ENCODE measurements around the gene TRPM2. TPM values are rescaled to one million over a fixed set of nuclear protein-coding genes. Genes with fewer than 3 reads are reported as not detected.

Gene TRPM2
- not detected in 2 replicates for total RNA-seq
- 0.02 TPM in 1 of 2 replicates, not detected in the other for polyA plus RNA-seq
- not detected in 2 replicates for polyA plus RNA-seq (2011; cell fraction: cytosol; rRNA removed)
- not detected in 2 replicates for polyA plus RNA-seq (2011; cell fraction: nucleus; rRNA removed)
- polyA plus RNA-seq (2012) = 0.04 and 0.05 TPM in 2 replicates
- not detected in 2 replicates for polyA minus RNA-seq
- polyA minus RNA-seq (2011; cell fraction: cytosol; rRNA and poly(A)+ RNA removed) = 11.5 TPM
- polyA minus RNA-seq (2011; cell fraction: nucleus; rRNA and poly(A)+ RNA removed) = 0.63 TPM in 1 of 2 replicates, not detected in the other
- not detected for Bru-seq, nascent RNA
- percentile 2 among the genes with signal in this experiment for BruChase-seq, experiment 1, labeled RNA remaining after a 6-hour chase
- BruChase-seq, experiment 2, labeled RNA remaining after a 2-hour chase = percentile 2 among the genes with signal in this experiment
- long read RNA-seq = 0 reads

- DNase-seq (ENCODE audit: low read depth, low spot score) (no peak), FAIRE-seq (no peak)
- H2AFZ ChIP-seq (ENCODE audit: low read depth, low read length) = no peak within 1 kb of the TSS
- peaks cover 7 to 18% of the 10 kb centered on the region in 2 experiments for H3K27me3 ChIP-seq (ENCODE audit: control insufficient read depth in 2 of 2, insufficient read depth in 2 of 2, low read length in 2 of 2)
- no peaks in the 10 kb centered on the region for H3K9me1 ChIP-seq (replicated peaks; ENCODE audit: control insufficient read depth, extremely low read depth, insufficient read depth, low read length)
- dilution Hi-C loops (cut with MboI; ENCODE audit: extremely low pct_ligation_motif_present, low sequenced_read_pairs) (no loop called here), intact Hi-C loops (cut with micrococcal nuclease) (no loop called here)
- no peaks in the 10 kb centered on the region for H3K9me3 ChIP-seq (replicated peaks; ENCODE audit: control insufficient read depth, insufficient read depth, low read length)
- no TSS peak for BruUV-seq (replicated peaks)
- no peaks in the 10 kb centered on the region for H3K4me1 ChIP-seq (ENCODE audit: control insufficient read depth, extremely low read depth, insufficient read depth, low read length)
- no peak within 1 kb of the TSS for H3K9ac ChIP-seq (replicated peaks; ENCODE audit: extremely low read depth, insufficient read depth, low read length)
- TF ChIP-seq MYC (IDR thresholded peaks at IDR 0.05; ENCODE audit: low read depth, low read length) (no peak), POLR2A (IDR thresholded peaks at IDR 0.05; ENCODE audit: low read depth, low read length) (no peak), JUN (IDR thresholded peaks at IDR 0.05; ENCODE audit: borderline replicate concordance, insufficient read depth, insufficient read length, low read depth) (no peak), MAX (IDR thresholded peaks at IDR 0.05; ENCODE audit: insufficient read depth, insufficient read length) (no peak), GATA2 (IDR thresholded peaks at IDR 0.05; ENCODE audit: insufficient read depth, insufficient read length, low read depth, low read length) (no peak), FOS (IDR thresholded peaks at IDR 0.05; ENCODE audit: borderline replicate concordance, insufficient read depth, low read length) (no peak), EZH2 (IDR thresholded peaks at IDR 0.05; ENCODE audit: borderline replicate concordance, low read depth, low read length, severe bottlenecking) (no peak), CTCF (IDR thresholded peaks at IDR 0.05; ENCODE audit: extremely low read depth in 1 of 2, insufficient read depth in 1 of 2, low read depth in 1 of 2, low read length in 2 of 2) (no peak), POLR2AphosphoS5 (IDR thresholded peaks at IDR 0.05; ENCODE audit: insufficient read depth, low read depth, low read length) (no peak)
- no peak within 1 kb of the TSS for H3K4me2 ChIP-seq (ENCODE audit: insufficient read depth, low read length)
- no peaks in the 10 kb centered on the region for H4K20me1 ChIP-seq (replicated peaks; ENCODE audit: control insufficient read depth, extremely low read depth, insufficient read depth, low read length)
- H3K4me3 ChIP-seq (replicated peaks in 1 of 3; ENCODE audit: insufficient read depth in 1 of 3, low read depth in 1 of 3, low read length in 3 of 3) = no peak within 1 kb of the TSS
- no peaks in the 10 kb centered on the region for H3K36me3 ChIP-seq (ENCODE audit: control insufficient read depth in 2 of 2, extremely low read depth in 1 of 2, insufficient read depth in 2 of 2, low read length in 2 of 2)
- H3K79me2 ChIP-seq (ENCODE audit: control insufficient read depth, insufficient read depth, low read length) = no peaks in the 10 kb centered on the region
- ChIA-PET CTCF (no interaction called here), POLR2A (no interaction called here)
- H3K27ac ChIP-seq (ENCODE audit: insufficient read depth, low read depth, low read length) = no peak within 1 kb of the TSS
Measured at GRCh38 chr21:44353191-44353970, at the start of gene TRPM2. Gene TRPM2 (plus strand): TSS chr21:44353621. CDS start chr21:44353701, 80 bp downstream.

All from endothelial cell of umbilical vein (primary cell).